ENCODE results near the gene ACTA1. TPM values are rescaled to one million over a fixed set of nuclear protein-coding genes. Genes with fewer than 3 reads are reported as not detected.
A peak's percentile ranks its signal among the peaks of the same experiment; 100 is the strongest.
"Not testable (repeated sequence)": the region's sequence is repeated elsewhere in the genome, so short reads cannot be mapped to it uniquely, and the experiment has no call there.

ACTA1 gene
- total RNA-seq, 2 experiments from 2014 or later = not detected

DNA sequence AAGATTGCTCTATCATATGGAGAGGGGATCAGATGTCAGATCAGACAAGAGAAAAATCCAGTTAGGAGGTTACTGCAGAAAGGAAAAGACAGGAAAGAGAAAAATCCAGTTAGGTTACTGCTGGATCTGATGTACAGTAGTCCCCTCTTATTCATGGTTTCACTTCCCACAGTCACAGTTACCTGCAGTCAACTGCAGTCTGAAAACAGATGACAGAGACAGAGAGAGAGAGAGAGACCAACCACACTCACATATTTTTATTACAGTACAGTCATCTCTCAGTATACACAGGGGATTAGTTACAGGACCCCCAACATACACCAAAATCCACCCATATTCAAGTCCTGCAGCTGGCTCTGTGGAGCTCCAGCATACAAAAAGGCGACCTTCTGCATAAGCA lies 45.0 kb upstream of the ACTA1 start:
- H2AFZ ChIP-seq (ENCODE audit: low read length) = no peak overlapping the region
- no peaks in the 10 kb centered on the region for H3K9me2 ChIP-seq (ENCODE audit: insufficient read depth, low read length)
- peak overlapping the region; percentile 35 for H3K27ac ChIP-seq (ENCODE audit: low read depth, low read length, poor library complexity, severe bottlenecking)
- DNase-seq (ENCODE audit: low spot score) = peak; percentile 41
- peak overlapping the region; percentile 27; the same call in 1 of the 2 replicates for H3K4me2 ChIP-seq (ENCODE audit: low read length)
- TF ChIP-seq EZH2phosphoT487 (IDR thresholded peaks at IDR 0.05; ENCODE audit: borderline replicate concordance, low read depth, low read length) = no peak
- TF ChIP-seq, protein P1, sequence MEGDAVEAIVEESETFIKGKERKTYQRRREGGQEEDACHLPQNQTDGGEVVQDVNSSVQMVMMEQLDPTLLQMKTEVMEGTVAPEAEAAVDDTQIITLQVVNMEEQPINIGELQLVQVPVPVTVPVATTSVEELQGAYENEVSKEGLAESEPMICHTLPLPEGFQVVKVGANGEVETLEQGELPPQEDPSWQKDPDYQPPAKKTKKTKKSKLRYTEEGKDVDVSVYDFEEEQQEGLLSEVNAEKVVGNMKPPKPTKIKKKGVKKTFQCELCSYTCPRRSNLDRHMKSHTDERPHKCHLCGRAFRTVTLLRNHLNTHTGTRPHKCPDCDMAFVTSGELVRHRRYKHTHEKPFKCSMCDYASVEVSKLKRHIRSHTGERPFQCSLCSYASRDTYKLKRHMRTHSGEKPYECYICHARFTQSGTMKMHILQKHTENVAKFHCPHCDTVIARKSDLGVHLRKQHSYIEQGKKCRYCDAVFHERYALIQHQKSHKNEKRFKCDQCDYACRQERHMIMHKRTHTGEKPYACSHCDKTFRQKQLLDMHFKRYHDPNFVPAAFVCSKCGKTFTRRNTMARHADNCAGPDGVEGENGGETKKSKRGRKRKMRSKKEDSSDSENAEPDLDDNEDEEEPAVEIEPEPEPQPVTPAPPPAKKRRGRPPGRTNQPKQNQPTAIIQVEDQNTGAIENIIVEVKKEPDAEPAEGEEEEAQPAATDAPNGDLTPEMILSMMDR (conservative IDR thresholded peaks at IDR 0.05; ENCODE audit: low read length) = no peak
- ChIA-PET POLR2A (no interaction called here), CTCF (ENCODE audit: unreplicated experiment) (interaction anchor here (1.1 kb wide), 1 partner anchor 28 kb away, joined by 3 read pairs; no protein-coding TSS in a partner anchor)
- H3K4me3 ChIP-seq (ENCODE audit: low read depth, low read length, poor library complexity, severe bottlenecking) = no peak overlapping the region
- peaks cover 6% of the 10 kb centered on the region; the same call in 1 of the 2 replicates for H4K20me1 ChIP-seq (ENCODE audit: insufficient read depth, low read length)
- H3K36me3 ChIP-seq (ENCODE audit: insufficient read depth, low read length) = peaks cover 89% of the 10 kb centered on the region
- peaks cover 31% of the 10 kb centered on the region for H3K4me1 ChIP-seq (ENCODE audit: insufficient read depth, low read length, poor library complexity, severe bottlenecking)
- H3K9me3 ChIP-seq (ENCODE audit: low read length) = no peaks in the 10 kb centered on the region
- intact Hi-C loops (cut with micrococcal nuclease; ENCODE audit: unreplicated experiment) = loop anchor here (5.0 kb wide), 1 partner anchor 137 kb away; the partner anchor contains the start of gene CCSAP
- no peaks in the 10 kb centered on the region for H3K79me2 ChIP-seq (ENCODE audit: insufficient read depth, low read depth, low read length)
- BruUV-seq (replicated peaks) = no TSS peak

DNA sequence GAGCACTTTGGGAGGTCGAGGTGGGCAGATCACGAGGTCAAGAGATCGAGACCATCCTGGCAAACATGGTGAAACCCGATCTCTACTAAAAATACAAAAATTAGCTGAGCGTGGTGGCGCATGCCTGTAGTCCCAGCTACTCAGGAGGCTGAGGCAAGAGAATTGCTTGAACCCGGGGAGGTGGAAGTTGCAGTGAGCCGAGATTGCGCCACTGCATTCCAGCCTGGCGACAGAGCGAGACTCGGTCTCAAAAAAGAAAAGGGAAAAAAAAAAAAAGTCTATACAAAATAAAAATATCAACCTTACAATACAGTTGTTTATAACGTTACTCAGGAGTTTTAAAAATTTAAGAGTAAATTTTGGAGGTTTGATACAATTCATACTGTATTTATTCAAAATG lies 42.0 kb upstream of the ACTA1 start:
- POLR2A ChIA-PET = interaction anchor here (0.6 kb wide), 1 partner anchor 155 kb away, joined by 4 read pairs; no protein-coding TSS in a partner anchor
- CTCF ChIA-PET (ENCODE audit: unreplicated experiment); H3K9me2 ChIP-seq (ENCODE audit: insufficient read depth, low read length); H4K20me1 ChIP-seq (ENCODE audit: insufficient read depth, low read length); H3K4me2 ChIP-seq (ENCODE audit: low read length); H3K9me3 ChIP-seq (ENCODE audit: low read length); BruUV-seq (replicated peaks); H3K27ac ChIP-seq (ENCODE audit: low read depth, low read length, poor library complexity, severe bottlenecking); DNase-seq (ENCODE audit: low spot score); H2AFZ ChIP-seq (ENCODE audit: low read length); H3K79me2 ChIP-seq (ENCODE audit: insufficient read depth, low read depth, low read length); H3K4me3 ChIP-seq (ENCODE audit: low read depth, low read length, poor library complexity, severe bottlenecking): not testable (repeated sequence)
- H3K4me1 ChIP-seq (ENCODE audit: insufficient read depth, low read length, poor library complexity, severe bottlenecking) = peaks cover 25% of the 10 kb centered on the region
- peaks cover 82% of the 10 kb centered on the region for H3K36me3 ChIP-seq (ENCODE audit: insufficient read depth, low read length)
- intact Hi-C loops (cut with micrococcal nuclease; ENCODE audit: unreplicated experiment) = loop anchor here (5.0 kb wide), 1 partner anchor 134 kb away; the partner anchor contains the start of gene CCSAP

DNA sequence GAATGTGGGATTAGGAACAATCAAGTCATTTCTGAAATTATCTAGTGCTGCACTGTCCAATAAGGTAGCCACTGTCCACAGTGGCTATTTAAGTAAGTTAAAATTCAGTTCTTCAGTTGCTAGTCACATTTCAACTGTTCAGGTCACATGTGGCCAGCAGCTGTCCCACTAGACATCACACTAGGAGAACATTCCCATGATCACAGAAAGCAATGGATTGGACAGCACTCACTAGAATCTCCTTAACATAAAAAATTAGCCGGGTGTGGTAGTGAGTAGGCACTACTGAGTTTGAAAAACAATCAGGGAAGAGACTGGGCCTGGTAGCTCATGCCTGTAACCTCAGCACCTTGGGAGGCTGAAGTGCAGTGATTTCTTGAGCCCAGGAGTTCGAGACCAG lies 40.6 kb upstream of the ACTA1 start:
- CTCF ChIA-PET (ENCODE audit: unreplicated experiment) = no interaction called here
- Histone ChIP-seq H3K4me1 (ENCODE audit: insufficient read depth, low read length, poor library complexity, severe bottlenecking) (peaks cover 11% of the 10 kb centered on the region), H3K4me3 (ENCODE audit: low read depth, low read length, poor library complexity, severe bottlenecking) (no peak overlapping the region), H3K9me2 (ENCODE audit: insufficient read depth, low read length) (no peaks in the 10 kb centered on the region), H2AFZ (ENCODE audit: low read length) (no peak overlapping the region), H3K79me2 (ENCODE audit: insufficient read depth, low read depth, low read length) (no peaks in the 10 kb centered on the region), H3K9me3 (ENCODE audit: low read length) (no peaks in the 10 kb centered on the region), H3K27ac (ENCODE audit: low read depth, low read length, poor library complexity, severe bottlenecking) (no peak overlapping the region), H3K36me3 (ENCODE audit: insufficient read depth, low read length) (peaks cover 90% of the 10 kb centered on the region), H3K4me2 (ENCODE audit: low read length) (no peak overlapping the region), H4K20me1 (ENCODE audit: insufficient read depth, low read length) (peaks cover 3% of the 10 kb centered on the region; the same call in 1 of the 2 replicates)
- no TSS peak for BruUV-seq (replicated peaks)
- intact Hi-C loops (cut with micrococcal nuclease; ENCODE audit: unreplicated experiment) = no loop called here
- no peak for TF ChIP-seq EZH2phosphoT487 (IDR thresholded peaks at IDR 0.05; ENCODE audit: borderline replicate concordance, low read depth, low read length)
- TF ChIP-seq, protein P1 (conservative IDR thresholded peaks at IDR 0.05; ENCODE audit: low read length) = no peak
- no peak for DNase-seq (ENCODE audit: low spot score)
- POLR2A ChIA-PET = no interaction called here

Measured in OCI-LY7 (cell line).